SK-N-SH (cell line): ENCODE results near the gene FRAS1. TPM values are rescaled to one million over a fixed set of nuclear protein-coding genes. Genes with fewer than 3 reads are reported as not detected.
A peak's percentile ranks its signal among the peaks of the same experiment; 100 is the strongest.

Source experiments
- CTCF ChIA-PET: fragments of 300-600, 350-600 bp; formaldehyde crosslinking; extraction: SDS; loops from one replicate; lab custom pipeline; 2021; lab: Yijun Ruan, JAX
- POLR2A ChIA-PET: fragments of 350-600 bp; sonication (Branson Sonifier 250); formaldehyde crosslinking; extraction: SDS; loops from one replicate; lab custom pipeline; 2020; ENCODE audit warnings: antibody characterized with exemption, inconsistent platforms; lab: Yijun Ruan, JAX
- DNase-seq: peaks from one replicate; pipeline ENCODE4 v3.0.0; 2012
- H2AFZ ChIP-seq: fragments of 200-600 bp; sonication (generic); 2 replicates; pipeline ENCODE4 v1.8.1; 2016; ENCODE audit warnings: antibody characterized with exemption, mild to moderate bottlenecking, low read depth
- H3F3A ChIP-seq: fragments of 200-600 bp; sonication (generic); replicated peaks from 2 replicates; pipeline ENCODE3; 2016; ENCODE audit warnings: antibody characterized with exemption, mild to moderate bottlenecking; ENCODE audit not compliant: insufficient read depth
- H3K27ac ChIP-seq, 2 experiments: fragments of 200-500 bp in 1 of 2; fragments of 200-600 bp in 1 of 2; sonication (Bioruptor generic) in 1 of 2; sonication (generic), shearing (Covaris generic) in 1 of 2; 2 replicates each; pipeline versions ENCODE4 v1.5.1 to v1.6.1; 2014 to 2016; ENCODE audit warnings: low read depth in 2 of 2, inconsistent platforms in 1 of 2, low read length in 1 of 2, mild to moderate bottlenecking in 1 of 2, mixed read lengths in 1 of 2
- H3K27me3 ChIP-seq: fragments of 200-600 bp; sonication (generic), shearing (Covaris generic); 2 replicates; pipeline ENCODE4 v1.6.1; 2016; ENCODE audit warnings: mixed run types; ENCODE audit not compliant: insufficient read depth
- H3K36me3 ChIP-seq, 2 experiments: fragments of 200-500 bp in 1 of 2; fragments of 200-600 bp in 1 of 2; sonication (Bioruptor generic) in 1 of 2; sonication (generic) in 1 of 2; replicated peaks in 1 of 2; 2 replicates each; pipeline versions ENCODE3 to v1.5.1; 2014 to 2016; ENCODE audit warnings: low read length in 1 of 2, mild to moderate bottlenecking in 1 of 2; ENCODE audit not compliant: insufficient read depth in 2 of 2, control insufficient read depth in 1 of 2
- H3K4me1 ChIP-seq, 2 experiments: fragments of 200-500 bp in 1 of 2; fragments of 200-600 bp in 1 of 2; sonication (Bioruptor generic) in 1 of 2; sonication (generic), shearing (Covaris generic) in 1 of 2; 2 replicates each; pipeline versions ENCODE4 v1.5.1 to v1.6.1; 2014 to 2016; ENCODE audit warnings: low read depth in 1 of 2, low read length in 1 of 2, mixed run types in 1 of 2; ENCODE audit not compliant: insufficient read depth in 2 of 2, control insufficient read depth in 1 of 2
- H3K4me2 ChIP-seq: fragments of 200-600 bp; sonication (generic), shearing (Covaris generic); 2 replicates; pipeline ENCODE4 v1.6.1; 2017; ENCODE audit warnings: mixed run types
- H3K4me3 ChIP-seq, 2 experiments: fragments of 200-500 bp in 1 of 2; fragments of 200-600 bp in 1 of 2; sonication (Bioruptor generic) in 1 of 2; sonication (generic), shearing (Covaris generic) in 1 of 2; 2 replicates each; pipeline versions ENCODE4 v1.5.1 to v1.8.1; 2014 to 2016; ENCODE audit warnings: low read depth in 2 of 2, inconsistent platforms in 1 of 2, low read length in 1 of 2, mild to moderate bottlenecking in 1 of 2, mixed read lengths in 1 of 2, moderate library complexity in 1 of 2
- H3K79me2 ChIP-seq: fragments of 200-600 bp; sonication (generic); 2 replicates; pipeline ENCODE4 v1.8.1; 2017; ENCODE audit warnings: mild to moderate bottlenecking; ENCODE audit not compliant: insufficient read depth
- H3K9ac ChIP-seq: fragments of 200-600 bp; sonication (generic); 2 replicates; pipeline ENCODE4 v1.6.1; 2017; ENCODE audit warnings: mixed run types
- H3K9me2 ChIP-seq: fragments of 200-600 bp; sonication (generic); 2 replicates; pipeline ENCODE4 v1.6.1; 2017; ENCODE audit warnings: mixed run types
- H3K9me3 ChIP-seq: fragments of 200-600 bp; sonication (generic); 2 replicates; pipeline ENCODE4 v1.6.1; 2017; ENCODE audit warnings: mixed run types, mild to moderate bottlenecking, moderate library complexity
- H4K20me1 ChIP-seq: fragments of 200-600 bp; sonication (generic); 2 replicates; pipeline ENCODE4 v1.6.1; 2017; ENCODE audit warnings: mild to moderate bottlenecking, mixed run types; ENCODE audit not compliant: insufficient read depth
- CHD2 ChIP-seq: fragments of 150-350 bp; IDR thresholded peaks from 2 replicates; pipeline ENCODE4 v1.6.1; 2018; ENCODE audit warnings: low read length; ENCODE audit not compliant: partially characterized antibody
- ELF1 ChIP-seq: IDR thresholded peaks from 2 replicates; pipeline ENCODE4 v1.4.0; 2012
- FOXJ3 ChIP-seq: sonication (generic); formaldehyde crosslinking; IDR thresholded peaks from 2 replicates; pipeline ENCODE4 v1.5.1; 2020; ENCODE audit warnings: mild to moderate bottlenecking, missing genetic modification reagents
- JUND ChIP-seq: IDR thresholded peaks from 2 replicates; pipeline ENCODE4 v1.4.0; 2012
- MXI1 ChIP-seq: IDR thresholded peaks from 2 replicates; pipeline ENCODE4 v1.6.1; 2012; ENCODE audit warnings: mild to moderate bottlenecking, low read depth, low read length, improper control_type of control experiment
- NFIC ChIP-seq: IDR thresholded peaks from 2 replicates; pipeline ENCODE4 v1.4.0; 2012; ENCODE audit warnings: borderline replicate concordance
- RAD21 ChIP-seq: IDR thresholded peaks from 2 replicates; pipeline ENCODE4 v1.6.1; 2012; ENCODE audit warnings: mild to moderate bottlenecking, low read length
- SMC3 ChIP-seq: IDR thresholded peaks from 2 replicates; pipeline ENCODE4 v1.6.1; 2012; ENCODE audit warnings: low read depth, low read length, improper control_type of control experiment
- TAF1 ChIP-seq: IDR thresholded peaks from 2 replicates; pipeline ENCODE4 v1.6.1; 2012; ENCODE audit warnings: low read depth, mild to moderate bottlenecking, low read length, moderate library complexity, borderline replicate concordance
- WGBS: methylation state at CpG from one replicate; pipeline ENCODE4 v1.1.6; 2017; ENCODE audit warnings: low lambda C conversion rate; 5-methylcytosine and 5-hydroxymethylcytosine counted together
- polyA plus RNA-seq, 3 experiments: library from polyadenylated mRNA; depleted of rRNA; stranded (reverse); fragments of >200 nt; gene quantifications; 2 replicates each; pipeline ENCODE4 v1.2.3, GENCODE V29; 2012
- TF ChIP-seq, protein P1 (sequence below): IDR thresholded peaks from 2 replicates; pipeline ENCODE4 v1.4.0; 2012; ENCODE audit warnings: low read depth, borderline replicate concordance
- TF ChIP-seq, protein P2 (sequence below): IDR thresholded peaks from 2 replicates; pipeline ENCODE4 v1.6.1; 2012; ENCODE audit warnings: mild to moderate bottlenecking, low read depth, low read length, moderate library complexity
- TF ChIP-seq, protein P3 (sequence below): fragments of 200-600 bp; sonication (generic); IDR thresholded peaks from 2 replicates; pipeline ENCODE4 v1.6.1; 2017; ENCODE audit warnings: antibody characterized with exemption, mild to moderate bottlenecking, moderate library complexity
- TF ChIP-seq, protein P4 (sequence below): IDR thresholded peaks from 2 replicates; pipeline ENCODE4 v1.4.0; 2012; ENCODE audit warnings: low read depth, borderline replicate concordance

The FRAS1 gene
- polyA plus RNA-seq, 1 of the 3 experiments (the other 2 are of a cell fraction) = 8.3 TPM

DNA sequence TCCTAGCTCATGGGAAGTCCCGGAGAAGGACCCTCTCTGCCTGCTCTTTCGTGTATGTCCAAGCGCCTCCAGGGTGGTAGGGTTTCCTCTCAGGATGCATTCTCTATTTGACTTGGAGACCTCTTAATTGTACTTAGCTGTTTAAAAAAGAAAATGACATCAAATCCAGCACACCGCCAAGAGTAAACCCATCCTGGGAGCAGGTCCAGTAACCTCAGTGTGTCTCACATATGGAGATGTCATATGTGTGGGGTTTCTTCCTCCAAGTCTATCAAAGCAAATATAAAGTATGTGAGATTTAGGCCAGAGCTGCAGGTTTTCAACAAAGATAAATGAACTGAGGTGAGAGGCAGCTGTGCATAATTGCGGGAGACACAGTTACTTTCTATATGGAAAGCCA lies 285.0 kb downstream of the FRAS1 start (continued):
- TF ChIP-seq, protein P1, sequence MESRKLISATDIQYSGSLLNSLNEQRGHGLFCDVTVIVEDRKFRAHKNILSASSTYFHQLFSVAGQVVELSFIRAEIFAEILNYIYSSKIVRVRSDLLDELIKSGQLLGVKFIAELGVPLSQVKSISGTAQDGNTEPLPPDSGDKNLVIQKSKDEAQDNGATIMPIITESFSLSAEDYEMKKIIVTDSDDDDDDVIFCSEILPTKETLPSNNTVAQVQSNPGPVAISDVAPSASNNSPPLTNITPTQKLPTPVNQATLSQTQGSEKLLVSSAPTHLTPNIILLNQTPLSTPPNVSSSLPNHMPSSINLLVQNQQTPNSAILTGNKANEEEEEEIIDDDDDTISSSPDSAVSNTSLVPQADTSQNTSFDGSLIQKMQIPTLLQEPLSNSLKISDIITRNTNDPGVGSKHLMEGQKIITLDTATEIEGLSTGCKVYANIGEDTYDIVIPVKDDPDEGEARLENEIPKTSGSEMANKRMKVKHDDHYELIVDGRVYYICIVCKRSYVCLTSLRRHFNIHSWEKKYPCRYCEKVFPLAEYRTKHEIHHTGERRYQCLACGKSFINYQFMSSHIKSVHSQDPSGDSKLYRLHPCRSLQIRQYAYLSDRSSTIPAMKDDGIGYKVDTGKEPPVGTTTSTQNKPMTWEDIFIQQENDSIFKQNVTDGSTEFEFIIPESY = no peak
- TF ChIP-seq TAF1 = no peak

DNA sequence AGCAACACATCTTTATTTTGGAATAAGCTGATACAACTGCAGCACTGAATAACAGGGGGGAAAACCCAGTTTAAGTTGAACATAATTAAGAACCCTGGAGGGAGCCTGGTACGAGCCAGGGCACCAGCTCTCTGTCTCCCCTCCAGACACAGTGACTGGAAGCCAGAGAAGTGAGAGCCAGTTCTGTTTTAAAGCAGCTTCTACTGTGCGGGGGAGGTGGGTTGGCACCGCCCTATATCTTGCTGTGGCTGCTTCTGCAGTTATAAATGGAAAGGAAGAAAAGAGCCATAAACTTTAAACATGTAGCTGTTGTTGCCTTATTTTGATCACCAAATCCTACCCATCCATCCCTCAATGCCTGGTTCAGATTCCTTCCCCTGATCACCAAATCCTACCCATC lies 286.6 kb downstream of the FRAS1 start:
- H3K9me2 ChIP-seq = no peaks in the 10 kb centered on the region
- no peaks in the 10 kb centered on the region for H3K27me3 ChIP-seq
- TF ChIP-seq, protein P1 = no peak
- no peak for TF ChIP-seq JUND
- TF ChIP-seq, all 33 proteins: peak for 0
- Histone ChIP-seq H3K4me1 (peaks cover 0 to 8% of the 10 kb centered on the region in 2 experiments; a peak in 1 of 4 replicates), H3K9me3 (peaks cover 4% of the 10 kb centered on the region; the same call in 1 of the 2 replicates), H3K4me3 (no peak overlapping the region), H3K79me2 (no peaks in the 10 kb centered on the region), H4K20me1 (no peaks in the 10 kb centered on the region), H3K27ac (no peak overlapping the region), H3K4me2 (no peak overlapping the region), H3K9ac (no peak overlapping the region), H3K36me3 (peaks cover 13 to 14% of the 10 kb centered on the region in 2 experiments), H3F3A (peaks cover 4% of the 10 kb centered on the region), H2AFZ (no peak overlapping the region)
- DNase-seq = peak; percentile 25
- CTCF ChIA-PET = no interaction called here
- 89% methylated on average over 3 of the region's 3 CpGs for WGBS
- POLR2A ChIA-PET = no interaction called here

DNA sequence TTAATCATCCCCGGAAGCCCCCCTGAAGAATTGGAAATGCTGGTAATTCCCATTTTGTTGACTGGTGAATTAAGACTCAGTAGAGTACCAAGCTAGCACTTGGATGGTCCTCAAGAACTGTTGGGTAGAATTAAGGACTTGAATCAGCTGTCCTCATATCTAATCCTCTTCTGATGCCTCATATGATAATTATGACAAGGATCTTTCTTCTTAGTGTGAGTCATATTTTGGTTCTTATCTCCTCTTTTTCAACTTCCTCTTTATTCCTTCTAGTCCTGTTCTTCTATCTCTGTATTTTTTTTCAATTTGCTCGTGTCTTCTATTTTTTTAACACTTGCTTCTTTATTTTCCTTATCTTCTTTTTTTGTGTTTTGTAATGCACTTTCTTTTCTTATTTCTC lies 288.1 kb downstream of the FRAS1 start:
- Histone ChIP-seq H3K9me3 (peaks cover 4% of the 10 kb centered on the region; the same call in 1 of the 2 replicates), H3K4me1 (peaks cover 0 to 8% of the 10 kb centered on the region in 2 experiments; a peak in 1 of 4 replicates), H3K4me2 (no peak overlapping the region), H3K27me3 (no peaks in the 10 kb centered on the region), H3K4me3 (no peak overlapping the region), H3K27ac (no peak overlapping the region), H3F3A (peaks cover 4% of the 10 kb centered on the region), H3K36me3 (peaks cover 10 to 13% of the 10 kb centered on the region in 2 experiments), H4K20me1 (no peaks in the 10 kb centered on the region), H3K9ac (no peak overlapping the region), H3K79me2 (no peaks in the 10 kb centered on the region), H3K9me2 (no peaks in the 10 kb centered on the region), H2AFZ (no peak overlapping the region)
- POLR2A ChIA-PET = no interaction called here
- DNase-seq = no peak
- WGBS = 89% methylated on average over 2 of the region's 2 CpGs
- CTCF ChIA-PET = interaction anchor here (0.7 kb wide), 1 partner anchor 9 kb away, joined by 3 read pairs; no protein-coding TSS in a partner anchor
- TF ChIP-seq ELF1 (no peak), SMC3 (no peak), RAD21 (no peak), MXI1 (no peak), NFIC (no peak), CHD2 (no peak), FOXJ3 (CRISPR knock-in tag) (no peak)
- TF ChIP-seq, protein P2, sequence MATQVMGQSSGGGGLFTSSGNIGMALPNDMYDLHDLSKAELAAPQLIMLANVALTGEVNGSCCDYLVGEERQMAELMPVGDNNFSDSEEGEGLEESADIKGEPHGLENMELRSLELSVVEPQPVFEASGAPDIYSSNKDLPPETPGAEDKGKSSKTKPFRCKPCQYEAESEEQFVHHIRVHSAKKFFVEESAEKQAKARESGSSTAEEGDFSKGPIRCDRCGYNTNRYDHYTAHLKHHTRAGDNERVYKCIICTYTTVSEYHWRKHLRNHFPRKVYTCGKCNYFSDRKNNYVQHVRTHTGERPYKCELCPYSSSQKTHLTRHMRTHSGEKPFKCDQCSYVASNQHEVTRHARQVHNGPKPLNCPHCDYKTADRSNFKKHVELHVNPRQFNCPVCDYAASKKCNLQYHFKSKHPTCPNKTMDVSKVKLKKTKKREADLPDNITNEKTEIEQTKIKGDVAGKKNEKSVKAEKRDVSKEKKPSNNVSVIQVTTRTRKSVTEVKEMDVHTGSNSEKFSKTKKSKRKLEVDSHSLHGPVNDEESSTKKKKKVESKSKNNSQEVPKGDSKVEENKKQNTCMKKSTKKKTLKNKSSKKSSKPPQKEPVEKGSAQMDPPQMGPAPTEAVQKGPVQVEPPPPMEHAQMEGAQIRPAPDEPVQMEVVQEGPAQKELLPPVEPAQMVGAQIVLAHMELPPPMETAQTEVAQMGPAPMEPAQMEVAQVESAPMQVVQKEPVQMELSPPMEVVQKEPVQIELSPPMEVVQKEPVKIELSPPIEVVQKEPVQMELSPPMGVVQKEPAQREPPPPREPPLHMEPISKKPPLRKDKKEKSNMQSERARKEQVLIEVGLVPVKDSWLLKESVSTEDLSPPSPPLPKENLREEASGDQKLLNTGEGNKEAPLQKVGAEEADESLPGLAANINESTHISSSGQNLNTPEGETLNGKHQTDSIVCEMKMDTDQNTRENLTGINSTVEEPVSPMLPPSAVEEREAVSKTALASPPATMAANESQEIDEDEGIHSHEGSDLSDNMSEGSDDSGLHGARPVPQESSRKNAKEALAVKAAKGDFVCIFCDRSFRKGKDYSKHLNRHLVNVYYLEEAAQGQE = no peak
- TF ChIP-seq, protein P3, sequence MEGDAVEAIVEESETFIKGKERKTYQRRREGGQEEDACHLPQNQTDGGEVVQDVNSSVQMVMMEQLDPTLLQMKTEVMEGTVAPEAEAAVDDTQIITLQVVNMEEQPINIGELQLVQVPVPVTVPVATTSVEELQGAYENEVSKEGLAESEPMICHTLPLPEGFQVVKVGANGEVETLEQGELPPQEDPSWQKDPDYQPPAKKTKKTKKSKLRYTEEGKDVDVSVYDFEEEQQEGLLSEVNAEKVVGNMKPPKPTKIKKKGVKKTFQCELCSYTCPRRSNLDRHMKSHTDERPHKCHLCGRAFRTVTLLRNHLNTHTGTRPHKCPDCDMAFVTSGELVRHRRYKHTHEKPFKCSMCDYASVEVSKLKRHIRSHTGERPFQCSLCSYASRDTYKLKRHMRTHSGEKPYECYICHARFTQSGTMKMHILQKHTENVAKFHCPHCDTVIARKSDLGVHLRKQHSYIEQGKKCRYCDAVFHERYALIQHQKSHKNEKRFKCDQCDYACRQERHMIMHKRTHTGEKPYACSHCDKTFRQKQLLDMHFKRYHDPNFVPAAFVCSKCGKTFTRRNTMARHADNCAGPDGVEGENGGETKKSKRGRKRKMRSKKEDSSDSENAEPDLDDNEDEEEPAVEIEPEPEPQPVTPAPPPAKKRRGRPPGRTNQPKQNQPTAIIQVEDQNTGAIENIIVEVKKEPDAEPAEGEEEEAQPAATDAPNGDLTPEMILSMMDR = no peak
- TF ChIP-seq, protein P4, sequence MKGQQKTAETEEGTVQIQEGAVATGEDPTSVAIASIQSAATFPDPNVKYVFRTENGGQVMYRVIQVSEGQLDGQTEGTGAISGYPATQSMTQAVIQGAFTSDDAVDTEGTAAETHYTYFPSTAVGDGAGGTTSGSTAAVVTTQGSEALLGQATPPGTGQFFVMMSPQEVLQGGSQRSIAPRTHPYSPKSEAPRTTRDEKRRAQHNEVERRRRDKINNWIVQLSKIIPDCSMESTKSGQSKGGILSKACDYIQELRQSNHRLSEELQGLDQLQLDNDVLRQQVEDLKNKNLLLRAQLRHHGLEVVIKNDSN = no peak
